NB4 (cell line): Measurements from ENCODE around the gene ABLIM2.
A peak's percentile ranks its signal among the peaks of the same experiment; 100 is the strongest.

ENCODE experiments used
- DNase-seq: peaks from one replicate; pipeline ENCODE4 v3.0.0; 2010; ENCODE audit warnings: low read depth
- H3K4me3 ChIP-seq: one replicate; pipeline ENCODE4 v1.5.1; 2011; ENCODE audit warnings: mild to moderate bottlenecking, low read depth, low read length, moderate library complexity
- CTCF ChIP-seq: IDR thresholded peaks from one replicate; pipeline ENCODE4 v1.5.1; 2012; ENCODE audit warnings: low read depth, low read length
- MAX ChIP-seq: IDR thresholded peaks from 2 replicates; pipeline ENCODE4 v1.6.1; 2011; ENCODE audit warnings: low read depth, low read length
- MYC ChIP-seq: IDR thresholded peaks from 2 replicates; pipeline ENCODE4 v1.6.1; 2011; ENCODE audit warnings: low read depth, low read length
- POLR2A ChIP-seq: IDR thresholded peaks from 2 replicates; pipeline ENCODE4 v1.6.1; 2011; ENCODE audit warnings: mild to moderate bottlenecking; ENCODE audit not compliant: insufficient read length; ENCODE audit errors: extremely low read depth

The ABLIM2 gene

GRCh38 chr4:8089862-8090261 lies 68.8 kb downstream of the ABLIM2 start:
- TF ChIP-seq CTCF (no peak), MAX (no peak), POLR2A (no peak), MYC (no peak)
- no peak overlapping the region for H3K4me3 ChIP-seq
- DNase-seq, result no peak

GRCh38 chr4:8088966-8089491 lies 69.6 kb downstream of the ABLIM2 start:
- H3K4me3 ChIP-seq, result no peak overlapping the region
- no peak for DNase-seq
- no peak for TF ChIP-seq MAX
- TF ChIP-seq POLR2A, result no peak
- no peak for TF ChIP-seq CTCF
- TF ChIP-seq MYC, result no peak

- H3K4me3 ChIP-seq, result no peak overlapping the region
- DNase-seq, result no peak
- TF ChIP-seq MYC (no peak), POLR2A (no peak), CTCF (no peak), MAX (no peak)
Observed at GRCh38 chr4:8087921-8088495, 70.6 kb downstream of the ABLIM2 start.

GRCh38 chr4:8086783-8087445 lies 71.7 kb downstream of the ABLIM2 start:
- no peak for DNase-seq
- H3K4me3 ChIP-seq, result no peak overlapping the region
- no peak for TF ChIP-seq CTCF

- no peak overlapping the region for H3K4me3 ChIP-seq
Observed at GRCh38 chr4:8085491-8086117, 73.0 kb downstream of the ABLIM2 start.

More at GRCh38 chr4:8085491-8086117, 73.0 kb downstream of the ABLIM2 start:
- peak; percentile 10 for TF ChIP-seq CTCF
- no peak for TF ChIP-seq MAX
- no peak for DNase-seq
